HG02623 (cell line): ENCODE measurements around the gene ANKLE2.

Experiments used
- ATAC-seq: cut with Tn5 transposase; IDR thresholded peaks from one replicate; pipeline ENCODE4 v1.9.1; 2021; ENCODE audit warnings: moderate library complexity; ENCODE audit not compliant: unreplicated experiment

The ANKLE2 gene

DNA sequence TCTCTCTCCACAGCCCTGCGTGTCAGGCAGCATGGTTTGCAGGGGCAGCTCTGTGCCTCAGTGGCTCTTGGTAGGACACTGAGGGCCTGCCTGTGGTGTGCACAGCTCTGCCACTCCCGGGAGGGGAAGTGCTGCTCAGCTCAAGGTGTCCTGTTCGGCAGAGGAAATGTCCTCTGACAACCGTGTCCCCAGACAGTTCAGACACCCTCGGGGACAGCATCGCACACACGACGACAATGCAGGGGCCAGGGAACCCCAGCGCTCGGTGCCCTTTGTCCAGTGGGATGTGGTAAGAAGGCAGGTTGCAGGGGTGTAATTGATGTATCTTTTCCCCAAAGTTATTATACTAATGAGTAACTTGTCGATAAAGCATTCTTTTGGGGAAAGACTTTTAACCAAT, 14.2 kb downstream of the ANKLE2 start:
- ATAC-seq: no peak

DNA sequence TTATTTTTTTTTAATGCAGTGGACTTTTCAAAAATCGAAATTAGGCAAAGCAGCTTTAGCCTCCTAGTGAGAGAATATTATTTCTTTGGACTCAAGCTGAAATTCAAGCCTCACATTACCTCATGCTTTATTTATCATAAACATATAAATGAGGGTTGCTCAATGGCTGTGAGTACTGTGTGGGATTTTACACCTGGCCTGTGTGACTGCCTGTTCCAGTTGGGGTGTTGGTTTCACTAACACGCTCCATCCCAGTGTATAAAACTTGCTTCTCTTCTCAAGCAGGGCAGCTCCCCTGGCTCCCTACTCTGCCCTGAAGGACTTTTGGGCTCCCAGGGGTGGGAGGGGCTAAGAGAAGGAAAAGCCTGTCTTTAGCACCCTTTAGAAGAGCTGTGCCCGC, 15.0 kb downstream of the ANKLE2 start:
- no peak for ATAC-seq

DNA sequence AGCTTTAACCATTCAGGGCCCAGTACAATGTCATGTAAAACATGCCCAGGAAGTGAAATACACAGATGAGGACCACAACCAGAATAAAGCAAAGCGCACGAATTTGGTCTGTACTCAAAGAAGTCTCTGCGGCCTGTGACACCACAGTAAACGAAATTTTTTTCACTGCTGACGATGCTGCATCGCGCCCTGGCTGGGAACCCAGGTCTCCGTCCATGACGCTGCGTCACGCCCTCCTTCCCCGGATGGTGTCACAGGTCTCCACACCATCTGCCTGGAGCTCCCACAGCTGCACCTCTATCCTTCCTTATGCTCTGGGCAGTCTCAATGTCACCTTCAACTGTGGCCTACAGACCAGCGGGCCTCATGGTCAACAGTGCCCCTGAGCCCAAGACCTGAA, 17.8 kb downstream of the ANKLE2 start:
- ATAC-seq: no peak

DNA sequence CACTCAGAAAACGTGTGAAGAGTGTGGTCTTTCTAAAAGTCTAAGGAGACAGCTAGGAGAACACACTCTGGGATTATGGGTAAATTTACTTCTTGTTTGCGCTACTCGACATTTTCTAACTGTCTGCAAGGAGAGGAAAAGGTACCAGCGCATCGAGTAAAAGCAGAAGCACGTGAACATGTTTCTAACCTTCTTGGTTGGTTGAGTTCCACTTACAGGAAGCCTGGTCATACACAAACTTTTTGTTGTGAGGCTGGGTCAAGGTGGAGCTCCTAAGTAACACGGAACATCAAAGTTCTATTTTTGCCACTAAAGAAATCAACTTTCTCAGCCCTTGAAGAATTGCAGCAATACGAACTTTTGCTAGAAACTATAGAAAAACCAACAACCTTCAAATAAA, 20.0 kb downstream of the ANKLE2 start:
- no peak for ATAC-seq

DNA sequence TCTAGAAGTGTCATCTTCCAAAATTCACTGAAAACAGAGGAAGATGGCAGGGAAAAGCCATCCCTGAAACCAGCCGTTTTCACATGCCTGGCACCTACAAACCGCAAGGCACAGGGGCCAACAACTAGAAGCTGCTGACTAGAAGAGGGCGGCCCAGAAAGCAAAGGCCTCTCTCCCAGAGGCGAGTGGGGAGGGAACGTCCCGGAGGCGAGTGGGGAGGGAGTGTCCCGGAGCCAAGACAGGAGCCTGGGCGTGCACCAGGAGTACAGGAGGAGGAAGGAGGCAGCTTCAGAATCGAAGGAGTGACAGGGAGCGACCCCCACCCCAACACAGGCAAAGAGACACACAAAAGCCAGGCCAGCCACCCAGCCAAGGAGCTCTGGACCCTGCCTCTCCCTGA, 21.0 kb downstream of the ANKLE2 start:
- no peak for ATAC-seq

DNA sequence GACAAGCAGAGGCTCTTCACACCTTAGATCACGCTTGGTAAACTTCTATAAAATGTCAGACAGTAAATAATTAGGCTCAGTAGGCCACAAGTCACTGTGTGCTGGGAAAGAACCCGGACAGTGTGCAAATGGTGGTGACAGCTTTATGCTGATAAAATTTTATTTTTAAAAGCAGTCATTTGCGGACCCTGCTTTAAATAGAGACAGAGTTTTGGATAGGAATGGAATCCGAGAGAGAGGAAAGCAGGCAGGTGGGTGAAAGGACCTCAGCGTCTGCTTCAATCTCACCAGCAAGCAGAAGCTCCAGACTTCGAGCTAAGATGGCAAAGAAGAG, 21.4 kb downstream of the ANKLE2 start:
- ATAC-seq: no peak

DNA sequence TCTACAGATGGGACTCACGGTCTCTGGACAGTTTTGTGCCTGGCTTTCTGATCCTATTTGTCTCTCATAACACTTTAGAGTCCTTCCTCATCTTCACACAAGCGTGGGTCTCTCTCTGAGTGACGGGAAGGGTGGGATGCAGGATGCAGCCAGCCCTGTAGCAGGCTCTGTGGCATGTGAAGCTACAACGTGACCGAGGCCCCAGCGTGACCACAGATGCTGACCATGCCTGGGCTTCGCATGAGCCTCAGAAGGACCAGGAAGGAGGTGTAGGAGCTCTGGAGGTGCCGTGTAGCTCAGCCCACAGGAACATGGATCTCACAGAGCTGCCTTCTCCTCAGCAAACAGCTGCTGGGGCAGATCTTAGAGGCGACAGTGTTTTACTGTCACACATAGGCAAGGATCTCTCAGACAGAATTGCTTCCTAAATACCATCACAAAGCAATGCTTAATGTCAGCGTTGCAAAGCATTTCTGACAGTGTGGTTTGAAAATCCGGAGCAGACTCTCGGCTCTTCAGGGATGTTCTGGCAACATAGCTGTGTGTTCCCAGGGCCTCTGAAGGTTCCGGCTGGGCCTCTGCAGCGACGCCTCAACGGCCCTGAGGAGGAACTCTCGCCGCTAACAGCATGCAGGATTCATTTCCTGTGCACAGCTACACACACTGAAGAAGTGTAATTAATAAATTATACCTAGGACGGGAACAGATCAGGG, 21.9 kb downstream of the ANKLE2 start:
- no peak for ATAC-seq

DNA sequence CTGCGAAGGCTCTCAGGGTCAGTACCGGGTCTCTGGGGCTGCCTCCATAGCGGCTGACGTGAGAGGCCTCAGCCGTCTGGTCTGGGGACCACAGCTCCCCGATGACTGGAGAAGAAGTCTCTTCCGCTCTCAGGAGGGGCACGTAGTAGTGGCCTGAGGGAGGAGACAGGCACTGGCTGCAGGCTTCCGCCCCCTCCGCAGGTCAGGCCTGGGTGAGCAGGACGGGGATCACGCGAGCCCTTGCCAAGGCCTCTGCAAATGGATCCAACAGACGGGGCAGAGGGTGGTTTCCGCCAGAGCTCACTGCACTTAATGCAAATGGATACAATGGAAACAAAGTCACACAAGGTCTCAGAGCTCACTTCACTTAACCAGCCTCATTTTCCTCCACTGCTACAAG, 24.7 kb downstream of the ANKLE2 start:
- no peak for ATAC-seq

DNA sequence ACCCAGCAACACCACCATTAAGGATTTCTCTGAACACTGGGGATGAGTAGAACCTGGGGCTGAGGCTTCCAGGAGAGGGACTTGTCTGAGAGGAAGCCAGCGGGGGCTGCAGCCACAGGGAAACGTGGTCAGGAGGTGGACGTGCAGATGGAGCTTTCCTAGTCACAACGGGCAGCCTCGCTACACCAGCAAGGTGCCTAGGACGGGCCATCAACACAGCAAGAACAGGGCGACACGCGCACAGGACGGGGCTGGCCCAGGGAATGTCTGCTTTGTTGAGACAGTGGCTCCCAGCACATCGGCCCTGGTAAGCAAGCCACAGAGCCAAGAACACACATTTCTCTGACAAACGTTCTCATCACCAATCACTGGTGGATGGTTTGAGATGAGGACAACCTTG, 25.3 kb downstream of the ANKLE2 start:
- ATAC-seq: no peak

DNA sequence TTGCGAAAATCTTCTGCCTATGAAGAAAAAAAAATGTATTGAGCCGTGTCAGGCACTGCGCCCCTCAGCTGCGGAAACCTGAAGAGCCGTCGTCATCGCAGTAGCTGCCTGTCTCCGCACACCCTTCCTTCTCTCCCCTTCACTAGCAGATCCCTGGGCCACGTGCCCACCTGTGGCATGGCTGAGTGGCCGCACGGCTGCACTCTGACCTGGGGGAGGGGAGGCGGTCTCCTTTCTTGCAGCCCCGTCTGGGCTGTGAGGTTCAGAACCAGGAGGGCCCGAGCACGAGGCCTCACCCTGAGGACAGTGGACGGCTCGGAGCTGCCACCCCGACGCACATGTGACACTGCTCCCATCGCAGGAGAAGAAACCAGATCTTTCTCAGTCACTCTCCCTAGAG, 26.1 kb downstream of the ANKLE2 start:
- no peak for ATAC-seq

DNA sequence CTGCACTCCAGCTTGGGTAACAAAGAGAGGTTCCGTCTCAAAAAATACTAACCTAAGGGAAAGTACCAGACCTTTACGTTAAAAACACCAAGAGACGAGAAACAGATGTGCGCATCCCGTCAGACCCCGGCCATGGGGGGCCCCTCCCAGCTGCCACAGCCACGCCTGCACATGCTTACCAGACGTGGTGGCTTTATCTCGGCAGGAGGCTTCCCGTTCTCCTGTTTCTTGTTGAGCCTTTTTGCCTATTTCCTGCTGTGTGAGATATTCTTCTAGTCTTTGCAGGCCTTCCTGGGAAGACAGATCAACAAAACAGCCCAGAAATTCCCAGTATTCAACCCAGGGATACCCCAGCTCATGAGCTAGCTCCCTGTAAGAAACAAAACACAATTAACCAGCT, 27.4 kb downstream of the ANKLE2 start:
- no peak for ATAC-seq

DNA sequence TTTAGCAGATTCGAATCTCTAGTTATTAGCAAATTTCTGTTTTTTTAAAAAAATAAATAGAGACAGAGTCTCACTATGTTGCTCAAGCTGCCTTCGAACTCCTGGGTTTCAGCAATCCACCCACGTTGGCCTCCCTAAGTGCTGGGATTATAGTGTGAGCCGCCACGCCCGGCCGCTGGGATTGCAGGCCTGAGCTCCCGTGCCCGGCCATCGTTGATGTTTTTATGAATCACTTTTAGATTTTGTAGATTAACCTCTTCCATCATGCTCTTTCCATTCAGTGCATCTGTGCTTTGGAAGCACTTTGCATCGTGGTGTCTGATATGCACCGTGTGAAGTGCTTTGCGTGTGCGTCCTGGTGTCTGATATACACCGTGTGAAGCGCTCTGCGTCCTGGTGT, 30.1 kb downstream of the ANKLE2 start:
- no peak for ATAC-seq

DNA sequence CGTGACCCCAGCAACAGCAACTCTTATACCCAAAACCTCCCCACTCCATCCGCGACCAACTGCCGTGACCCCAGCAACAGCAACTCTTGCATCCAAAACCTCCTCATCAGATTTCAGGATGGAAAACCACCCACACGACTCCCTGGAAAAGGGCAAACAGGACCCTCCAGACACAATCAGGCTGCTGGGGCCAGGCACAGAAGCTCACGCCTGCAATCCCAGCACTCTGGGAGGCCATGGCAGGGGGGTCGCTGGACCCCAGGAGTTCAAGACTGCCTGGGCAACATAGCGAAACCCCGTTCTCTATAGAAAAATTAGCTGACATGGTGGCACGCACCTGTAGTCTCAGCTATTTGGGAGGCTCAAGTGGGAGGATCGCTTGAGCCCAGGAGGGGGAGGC, 31.3 kb downstream of the ANKLE2 start:
- ATAC-seq: no peak

DNA sequence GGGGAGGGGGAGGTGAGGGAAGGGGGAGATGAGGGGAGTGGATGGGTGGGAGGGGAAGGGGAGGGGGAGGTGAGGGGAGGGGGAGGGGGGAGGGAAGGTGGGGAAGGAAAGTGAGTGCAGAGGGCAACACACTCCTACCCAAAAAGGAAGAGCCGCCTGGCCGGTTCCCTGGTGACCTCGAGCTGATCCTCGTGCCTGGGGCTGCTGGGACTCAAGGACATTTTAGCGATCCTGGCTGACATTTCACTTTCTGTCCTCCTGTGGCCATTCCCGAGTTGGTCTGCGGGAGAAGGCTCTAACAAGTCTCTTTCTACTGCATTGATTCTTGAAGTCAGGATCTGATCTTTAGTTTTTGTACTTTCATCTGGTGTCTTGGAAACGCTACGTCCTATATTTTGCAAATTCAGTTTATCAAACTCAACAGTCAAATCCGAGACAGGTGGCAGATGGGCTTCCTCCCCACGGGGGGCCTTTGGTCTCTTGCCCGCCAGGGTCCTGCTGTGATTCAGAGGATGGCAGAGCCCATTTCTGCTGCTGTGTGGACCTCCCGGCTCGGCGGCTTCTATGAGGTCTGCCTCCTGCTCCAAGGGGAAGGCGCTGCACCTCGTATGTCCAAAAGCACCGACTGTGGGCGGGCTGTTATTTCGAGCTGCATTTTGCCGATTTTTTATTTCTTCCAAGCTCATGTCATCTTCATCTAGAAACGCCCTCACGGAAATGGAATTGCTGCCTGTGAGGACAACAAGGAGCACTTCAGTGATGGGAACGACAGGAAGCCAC, 31.9 kb downstream of the ANKLE2 start:
- no peak for ATAC-seq

DNA sequence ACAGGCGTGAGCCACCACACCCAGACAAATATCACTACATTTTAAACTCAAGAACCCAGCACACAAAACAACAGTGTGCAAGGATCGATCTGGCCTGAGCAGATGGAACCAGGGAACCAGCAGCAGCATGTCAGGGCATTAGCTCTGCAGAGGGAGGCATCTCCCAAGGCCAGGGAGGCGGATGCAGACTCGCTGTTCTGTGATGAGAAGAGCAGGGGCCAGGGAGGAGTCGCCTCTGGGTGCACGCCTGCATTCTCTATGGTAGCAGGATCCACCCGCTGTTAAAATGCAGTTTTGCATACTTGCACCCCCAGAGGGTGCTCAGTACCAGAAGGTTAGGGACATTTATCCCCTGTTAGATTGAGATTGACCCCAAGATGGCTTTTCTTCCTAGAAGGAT, 33.1 kb downstream of the ANKLE2 start:
- no peak for ATAC-seq

DNA sequence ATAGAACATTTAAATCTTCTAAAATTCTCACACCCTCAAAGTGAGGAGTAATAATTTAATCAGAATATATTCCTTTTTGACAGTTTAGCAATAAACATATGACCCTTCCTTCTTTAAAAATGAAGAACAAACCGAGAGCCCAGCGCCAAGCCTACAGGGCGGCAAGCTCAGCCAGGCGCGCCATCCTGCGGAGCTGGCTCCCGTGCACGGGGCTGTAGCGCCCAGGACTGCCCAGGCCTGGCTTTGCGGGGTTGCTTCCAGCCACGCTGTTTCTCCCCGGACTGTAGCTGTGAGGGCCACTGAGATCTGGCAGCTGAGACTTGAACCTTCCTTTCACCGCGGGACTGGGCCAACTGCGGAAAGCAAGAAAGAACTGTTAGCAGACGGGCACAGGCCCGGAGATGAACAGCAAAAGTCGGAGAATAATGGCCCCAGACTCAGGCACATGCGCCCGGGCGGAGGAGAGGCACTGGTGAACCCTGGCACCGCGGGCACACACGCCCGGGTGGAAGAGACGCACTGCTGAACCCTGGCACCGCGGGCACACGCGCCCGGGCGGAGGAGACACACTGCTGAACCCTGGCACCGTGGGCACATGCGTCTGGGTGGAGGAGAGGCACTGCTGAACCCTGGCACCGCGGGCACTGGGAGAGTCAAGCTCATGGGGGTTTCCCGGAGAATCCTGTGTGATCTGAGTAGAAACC, 34.4 kb downstream of the ANKLE2 start:
- ATAC-seq: no peak

DNA sequence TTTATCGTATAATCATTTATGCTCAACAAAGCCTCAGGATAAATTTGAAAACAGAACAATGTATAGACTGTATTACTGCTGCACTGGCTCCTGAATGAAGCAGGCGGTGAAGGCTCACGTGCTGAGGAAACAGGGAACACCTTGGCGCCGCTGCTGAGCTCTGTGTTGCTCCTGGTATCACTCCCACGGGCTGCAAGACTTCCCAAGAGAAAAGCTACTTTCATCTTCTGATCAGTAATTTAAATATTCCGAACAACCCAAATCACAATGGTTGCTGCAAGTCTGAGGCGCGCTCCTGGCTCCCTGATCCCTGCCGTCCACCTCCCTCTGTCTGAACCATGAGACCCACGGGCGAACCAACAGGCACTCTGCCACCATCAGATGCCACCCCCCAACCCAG, 35.2 kb downstream of the ANKLE2 start:
- ATAC-seq: no peak

DNA sequence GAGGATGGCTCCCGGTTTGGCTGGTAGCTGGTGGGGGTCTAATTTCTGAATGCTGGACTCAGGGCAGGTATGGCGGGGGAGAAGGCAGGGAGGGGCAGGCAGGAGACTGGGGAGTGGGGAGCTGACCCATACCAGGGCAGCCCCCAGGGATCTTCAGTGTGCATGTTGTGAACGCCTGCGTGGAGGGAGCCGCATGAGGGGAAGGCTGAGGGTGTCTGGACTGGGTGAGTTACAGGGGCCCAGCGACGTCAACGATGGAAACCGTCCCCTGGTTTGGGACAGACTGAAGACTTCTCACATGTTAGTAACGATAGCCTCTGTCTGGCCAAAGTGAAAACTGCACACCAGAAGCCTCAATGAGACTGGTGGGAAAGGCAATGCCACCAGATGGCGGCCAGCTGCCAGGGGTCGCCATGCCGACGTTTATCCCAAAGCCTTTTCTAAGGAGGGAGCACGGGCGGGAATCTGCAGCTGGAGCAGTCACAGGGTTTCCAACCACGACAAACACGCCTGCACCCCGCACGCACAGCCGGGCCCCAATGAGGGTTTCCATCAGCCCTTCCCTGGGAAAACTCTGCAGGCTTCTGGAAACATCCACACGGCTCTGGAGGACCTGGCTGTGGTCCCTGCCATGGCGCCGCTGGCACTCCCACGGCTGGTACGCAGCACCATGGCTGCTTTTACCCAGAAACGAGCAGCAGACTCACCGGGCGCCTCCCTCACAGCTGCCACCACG, 37.0 kb downstream of the ANKLE2 start:
- ATAC-seq: no peak

DNA sequence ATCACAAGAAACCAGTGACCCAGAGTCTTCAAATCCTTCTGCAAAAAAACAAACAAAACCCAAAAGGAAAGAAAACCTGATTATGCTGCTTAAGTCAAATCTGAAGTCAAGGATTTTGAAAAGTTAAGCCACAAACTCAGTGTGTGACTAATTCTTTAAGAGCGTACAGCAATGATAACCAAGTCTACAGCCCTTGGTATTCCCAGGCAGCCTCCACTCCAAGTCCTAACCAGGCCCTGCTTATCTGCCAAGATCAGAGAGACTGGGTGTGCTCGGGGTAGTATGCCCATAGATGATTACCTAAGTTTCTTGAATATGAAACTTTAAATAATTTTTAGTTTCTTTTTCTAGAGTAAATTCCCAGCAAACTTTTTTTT, 37.9 kb downstream of the ANKLE2 start:
- no peak for ATAC-seq

DNA sequence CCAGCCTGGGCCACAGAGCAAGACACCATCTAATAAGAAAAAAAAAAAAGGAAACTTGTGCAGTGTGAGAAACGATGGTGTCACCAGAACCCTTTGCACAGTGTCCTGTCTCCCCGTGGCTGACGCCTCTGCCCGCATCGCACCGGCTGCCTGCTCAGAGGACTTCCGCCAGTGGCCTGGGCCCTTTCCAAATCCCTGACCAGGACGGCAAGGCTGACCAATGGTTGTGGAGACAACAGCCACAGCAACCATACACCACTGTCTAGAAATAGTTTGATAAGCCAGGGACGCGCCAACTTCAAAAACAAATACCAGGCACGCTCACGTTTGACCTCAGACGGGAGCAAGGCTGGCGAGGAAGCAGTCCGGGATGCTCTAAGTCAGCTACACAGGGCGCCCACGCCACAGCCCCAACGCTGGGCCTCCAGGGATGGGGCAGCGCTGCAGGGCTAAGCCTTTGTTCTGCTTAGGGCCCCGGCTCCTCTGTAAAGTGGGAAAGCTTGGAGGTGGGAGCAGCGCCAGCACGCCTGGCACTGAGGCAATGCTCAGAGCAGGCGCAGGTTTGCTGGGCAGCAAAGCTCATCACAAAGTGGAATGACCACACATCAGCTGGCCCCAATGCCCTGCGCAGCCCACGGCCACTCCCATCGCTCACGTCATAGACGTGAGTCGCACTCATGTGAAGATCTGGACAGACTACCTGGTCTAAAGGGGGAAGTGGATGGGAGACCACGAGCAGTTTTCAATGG, 38.4 kb downstream of the ANKLE2 start:
- ATAC-seq: no peak
